SIG-M5 treated with dmso at 0.1 percent for 504 hours (cell line): ENCODE results near the gene HDAC7.
A peak's percentile ranks its signal among the peaks of the same experiment; 100 is the strongest.

Experiments
- DNase-seq: peaks from one replicate; lab custom pipeline; 2025; ENCODE audit not compliant: unreplicated experiment; lab: John Stamatoyannopoulos, UW

HDAC7 gene

DNA sequence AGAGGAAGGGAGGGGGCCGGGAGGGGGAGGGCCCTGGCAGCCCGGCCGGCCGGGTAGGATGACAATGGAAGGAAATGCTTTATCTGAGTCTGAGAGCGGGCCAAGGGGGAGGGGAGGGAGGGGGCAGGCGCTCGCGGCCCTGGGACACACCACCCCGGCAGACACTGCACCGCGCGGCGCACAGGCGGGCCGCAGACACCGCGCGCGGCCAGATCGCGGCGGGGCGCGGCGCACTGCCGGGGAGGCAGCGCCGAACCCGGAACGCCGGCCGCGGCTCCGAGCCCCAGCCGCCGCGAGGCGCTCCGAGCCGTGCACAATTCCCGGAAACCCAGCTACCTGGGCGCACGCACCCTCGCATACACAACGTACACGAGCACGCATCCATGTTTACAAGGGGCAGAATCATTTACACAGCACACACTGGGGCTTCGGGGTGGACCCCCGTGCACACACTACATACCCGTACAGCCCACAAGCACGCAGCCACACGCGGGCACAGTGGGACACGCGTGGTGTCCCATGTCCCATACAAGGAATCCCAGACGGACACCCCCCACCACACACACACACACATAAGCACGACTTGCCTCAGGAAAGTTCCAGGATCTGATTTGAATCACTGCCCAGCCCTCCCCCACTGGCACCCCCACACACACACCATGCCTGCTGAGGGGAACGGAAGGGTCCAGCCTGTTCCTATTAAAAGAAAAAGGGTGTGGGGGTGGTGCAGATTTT is at the start of gene HDAC7:
HDAC7 (minus strand) TSS at position 8 of the 735 bp plus-strand sequence. CDS start 118 bp downstream, outside the sequence.
- DNase-seq: peak; percentile 62

DNA sequence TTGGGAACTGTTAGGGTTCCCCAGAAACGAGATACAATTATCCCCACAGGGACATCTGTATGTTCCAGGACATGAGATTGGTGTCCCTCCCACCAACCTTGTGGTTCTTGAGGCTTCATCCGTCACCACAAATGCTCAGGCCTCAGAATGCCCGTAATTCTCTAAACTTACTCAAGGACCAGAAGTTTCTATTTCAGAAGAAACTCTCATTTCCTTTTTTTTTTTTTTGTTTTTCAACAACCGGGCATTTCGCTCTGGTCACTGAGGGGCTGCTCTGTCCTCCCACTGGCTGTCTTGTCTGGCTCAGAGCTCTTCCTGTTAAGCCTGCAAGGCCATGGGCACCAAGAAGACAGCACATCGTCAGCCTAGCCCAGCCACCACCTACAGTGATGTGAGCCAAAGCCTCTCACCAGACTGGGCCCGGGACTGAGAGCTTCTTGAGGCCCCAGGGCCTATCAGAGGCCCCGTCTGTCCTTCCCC is 48.9 kb upstream of the HDAC7 start:
- DNase-seq: peak; percentile 71

DNA sequence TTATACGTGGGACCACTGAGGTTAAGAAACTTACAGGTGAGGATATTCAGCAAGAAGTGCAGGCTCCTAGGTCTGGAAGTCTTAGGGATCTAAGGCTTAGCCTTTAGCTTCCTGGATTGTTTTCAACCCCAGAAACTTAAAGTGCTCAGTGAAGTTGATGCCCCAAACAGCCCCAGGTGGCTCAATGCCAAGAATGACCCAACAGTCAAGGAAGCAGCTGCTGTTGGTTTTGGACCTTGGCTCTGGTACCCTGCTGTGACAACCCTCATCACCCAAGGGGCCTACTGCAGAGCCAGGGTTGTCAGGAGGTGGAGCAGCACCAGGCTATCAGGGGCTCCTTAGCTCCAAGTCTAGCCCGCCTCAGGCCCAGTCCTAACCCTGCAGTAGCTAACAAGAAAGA is 48.3 kb upstream of the HDAC7 start:
- no peak for DNase-seq

DNA sequence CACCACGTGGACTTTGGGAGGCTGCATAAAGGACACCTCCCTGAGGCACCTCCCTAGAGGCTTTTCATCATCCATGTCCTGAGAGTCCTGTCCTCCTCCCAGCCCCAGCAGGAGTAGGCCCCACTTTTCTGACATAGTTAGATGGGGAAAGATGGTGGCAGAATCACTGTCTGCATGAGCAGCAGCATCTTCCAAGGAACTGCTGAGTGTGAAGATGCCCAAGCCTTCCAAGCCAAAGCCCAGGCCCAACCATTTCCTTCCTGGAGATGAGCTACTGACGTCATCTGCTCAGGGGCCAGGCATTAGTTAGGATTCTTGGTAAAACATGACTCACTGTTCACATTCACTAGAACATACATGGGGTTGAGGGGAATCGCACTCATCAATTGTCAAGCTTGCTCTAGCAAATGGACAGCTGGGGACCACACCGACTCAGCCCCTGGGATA is 47.8 kb upstream of the HDAC7 start:
- DNase-seq: no peak

DNA sequence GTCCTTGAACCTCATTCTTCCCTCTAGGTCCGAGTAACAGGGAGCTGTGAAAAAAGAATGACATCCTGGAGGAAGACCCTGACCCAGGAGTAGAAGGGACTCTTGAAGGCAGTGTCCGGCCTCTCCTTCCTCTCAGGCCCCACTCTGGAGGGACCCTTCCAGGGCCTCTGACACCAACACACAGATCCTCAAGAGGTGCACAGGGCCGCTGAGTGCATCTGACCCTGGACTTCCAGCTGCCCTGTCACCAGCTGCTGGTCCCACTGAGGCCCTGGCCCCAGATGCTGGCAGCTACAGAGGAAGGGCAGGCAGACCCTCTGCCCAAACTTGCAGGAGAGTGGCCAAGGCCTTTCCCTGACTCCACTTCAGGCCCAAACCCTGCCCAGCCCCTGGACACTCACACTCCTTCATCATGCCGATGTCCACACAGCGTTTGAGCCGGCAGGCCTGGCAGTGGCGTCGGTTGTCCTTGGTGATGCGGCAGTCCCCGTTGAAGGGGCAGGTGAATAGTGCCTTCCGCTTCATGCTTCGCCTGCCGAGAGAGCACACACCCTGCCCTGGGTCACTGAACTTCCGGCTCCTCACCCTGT is 45.0 kb upstream of the HDAC7 start:
- no peak for DNase-seq

DNA sequence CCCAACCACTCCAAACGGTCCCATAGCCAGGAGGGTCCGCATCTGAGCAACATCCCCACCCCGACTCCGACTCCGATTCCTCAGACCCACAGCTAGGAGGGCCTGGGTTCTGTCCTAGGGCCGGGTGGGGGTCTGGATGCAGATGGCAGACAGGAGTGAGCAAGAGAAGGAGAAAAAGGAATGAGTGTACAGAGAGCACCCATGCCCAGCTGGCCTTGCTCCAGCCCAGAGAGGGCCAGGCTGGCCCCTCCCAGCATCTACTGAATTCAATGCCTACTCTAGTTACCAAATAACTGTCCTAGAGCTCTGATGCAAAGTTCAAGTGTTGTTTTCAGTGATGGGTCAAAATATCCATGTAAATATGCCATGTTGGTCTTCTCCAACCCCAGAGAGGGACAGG is 44.3 kb upstream of the HDAC7 start:
- no peak for DNase-seq

DNA sequence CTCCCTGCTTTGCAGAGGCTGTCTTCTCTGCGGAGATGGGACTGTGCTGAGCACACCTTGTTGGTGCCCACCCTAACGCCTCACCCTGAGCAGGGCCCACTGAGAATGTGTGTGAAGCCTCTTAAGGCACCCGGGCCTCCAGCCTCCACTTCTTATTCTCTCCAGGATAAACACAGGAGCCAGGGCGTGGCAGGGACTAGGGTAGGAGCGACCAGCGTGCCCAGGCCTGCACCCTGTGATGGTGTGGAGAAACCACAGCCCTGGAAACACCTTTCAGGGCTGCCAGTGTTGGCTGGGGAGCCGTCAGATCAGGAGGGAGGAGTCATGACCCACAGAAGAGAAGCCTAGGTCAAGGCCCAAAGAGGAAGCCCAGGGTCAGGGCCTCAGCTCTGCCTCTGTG is 43.8 kb upstream of the HDAC7 start:
- no peak for DNase-seq

DNA sequence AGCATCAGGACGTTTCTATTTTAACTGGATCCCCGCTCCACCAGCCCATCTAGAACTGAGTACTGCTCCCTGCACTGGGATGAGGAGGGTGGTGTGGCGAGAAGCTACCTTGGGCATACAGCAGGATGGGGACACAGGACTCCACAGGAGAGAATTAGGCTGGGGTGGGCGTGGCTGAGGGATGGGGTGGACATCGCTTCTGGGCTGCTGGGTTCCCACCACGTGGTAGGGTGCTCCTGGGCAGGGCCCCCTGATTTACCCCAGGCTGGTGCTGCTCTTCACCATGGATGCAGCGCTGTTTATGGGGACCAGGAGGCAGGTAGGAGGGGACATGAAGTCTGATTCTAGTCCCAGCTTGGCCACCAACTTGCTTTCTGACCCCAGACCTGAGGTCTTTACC is 43.2 kb upstream of the HDAC7 start:
- no peak for DNase-seq

DNA sequence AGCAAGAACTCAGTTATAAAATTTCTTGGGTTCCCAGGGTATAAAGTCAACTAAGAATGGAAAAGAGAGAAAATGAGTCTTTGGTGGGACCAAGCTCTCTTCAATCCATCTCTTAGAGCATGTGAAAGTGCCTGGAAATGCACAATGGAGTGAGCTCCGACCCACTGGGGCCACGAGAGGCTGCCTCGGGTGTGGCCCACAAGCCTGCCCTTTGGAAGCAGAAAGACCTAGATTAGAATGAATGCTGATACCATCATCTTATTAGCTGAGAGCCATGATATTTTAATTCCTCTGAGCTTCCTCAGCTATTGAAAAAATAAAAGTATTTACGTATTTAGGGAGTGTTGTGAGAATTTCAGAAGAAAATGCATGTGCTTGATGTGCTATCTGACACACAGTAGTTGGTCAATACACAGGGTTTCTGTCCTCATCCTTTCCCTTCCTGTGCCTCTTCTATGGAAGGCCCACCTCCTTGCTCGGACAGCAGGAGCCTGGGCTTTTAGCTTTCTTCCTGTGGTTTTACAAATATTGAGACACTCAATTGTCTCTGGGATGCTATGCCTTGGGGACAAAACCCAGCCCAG is 42.6 kb upstream of the HDAC7 start:
- DNase-seq: no peak

DNA sequence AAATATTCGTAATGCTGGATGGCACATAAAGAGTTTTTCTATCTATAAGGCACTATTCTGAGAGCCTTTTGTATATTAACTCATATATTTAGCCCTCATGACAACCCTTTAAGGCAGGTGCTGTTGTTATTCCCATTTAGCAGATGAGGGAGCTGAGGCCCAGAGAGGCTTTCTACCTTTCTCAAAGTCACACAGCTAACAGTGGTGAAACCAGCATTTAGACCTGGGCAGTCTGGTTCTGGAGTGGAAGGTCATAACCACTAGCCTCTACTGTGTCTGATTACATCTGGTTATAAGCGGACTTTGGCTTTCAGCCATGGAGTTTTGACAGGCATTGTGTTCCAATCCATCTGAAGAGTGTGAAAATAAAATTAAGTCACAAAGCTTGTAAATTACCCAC is 41.2 kb upstream of the HDAC7 start:
- DNase-seq: no peak

DNA sequence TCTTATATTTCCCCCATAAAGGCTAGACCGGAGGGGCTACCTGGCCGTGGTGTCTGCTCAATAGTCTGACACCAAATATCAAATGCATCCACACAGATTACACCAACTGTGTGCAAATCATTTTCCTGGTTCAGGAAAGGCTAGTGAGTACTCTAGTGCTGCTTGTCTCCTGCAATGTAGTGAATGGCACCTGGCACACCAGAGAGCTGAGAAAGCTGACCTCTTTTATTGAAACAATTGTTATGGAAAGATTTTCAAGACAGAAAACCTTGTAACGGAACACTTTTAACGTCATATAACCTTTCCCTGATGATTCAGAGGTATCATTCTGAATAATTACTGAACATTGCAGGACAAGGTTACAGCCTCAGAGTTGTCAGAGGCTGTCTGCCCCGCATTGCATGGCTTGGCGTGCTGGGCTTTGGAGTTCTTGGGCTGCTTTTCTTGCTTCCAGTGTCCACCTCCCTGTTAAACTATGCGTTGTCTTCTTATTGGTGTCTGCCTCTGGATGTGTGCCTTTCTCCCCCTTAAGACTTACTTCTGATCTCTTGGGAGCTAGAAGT is 40.7 kb upstream of the HDAC7 start:
- no peak for DNase-seq

DNA sequence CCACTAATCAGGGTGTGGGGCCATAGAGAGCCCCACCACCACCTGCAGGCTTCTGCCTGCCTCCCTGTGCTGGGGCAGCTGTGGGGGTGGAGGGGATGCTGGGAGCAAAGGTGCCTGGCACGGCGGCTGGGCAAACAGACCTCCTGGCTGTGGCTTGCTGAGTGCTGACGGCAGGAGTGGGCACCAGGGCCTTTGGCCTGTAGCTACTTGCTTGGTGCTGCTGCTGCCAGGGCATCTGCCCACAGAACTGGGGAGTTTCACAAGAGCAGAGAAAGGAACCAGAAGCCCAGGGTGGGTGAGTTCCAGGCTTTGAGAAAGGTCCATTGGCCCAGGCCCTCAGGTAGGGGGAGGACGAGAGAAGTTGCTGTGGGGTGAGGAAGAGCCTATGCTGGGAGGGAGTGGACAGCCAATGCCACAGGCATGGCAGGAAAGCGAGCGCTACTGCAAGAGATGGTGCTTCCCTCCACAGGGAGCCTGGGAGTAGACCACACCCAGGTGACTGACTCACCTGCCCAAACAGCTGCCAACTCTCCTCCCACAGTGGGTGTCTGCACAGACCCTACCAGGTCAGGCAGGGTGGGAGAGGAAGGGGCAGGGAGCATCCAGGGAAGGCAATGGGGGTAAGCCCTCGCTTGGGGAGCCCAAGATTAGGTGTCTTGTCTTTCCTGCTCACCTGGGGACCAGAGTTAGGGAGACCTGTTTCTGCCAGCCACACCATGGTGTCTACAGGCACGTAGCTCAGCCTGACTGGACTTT is 39.0 kb upstream of the HDAC7 start:
- no peak for DNase-seq

DNA sequence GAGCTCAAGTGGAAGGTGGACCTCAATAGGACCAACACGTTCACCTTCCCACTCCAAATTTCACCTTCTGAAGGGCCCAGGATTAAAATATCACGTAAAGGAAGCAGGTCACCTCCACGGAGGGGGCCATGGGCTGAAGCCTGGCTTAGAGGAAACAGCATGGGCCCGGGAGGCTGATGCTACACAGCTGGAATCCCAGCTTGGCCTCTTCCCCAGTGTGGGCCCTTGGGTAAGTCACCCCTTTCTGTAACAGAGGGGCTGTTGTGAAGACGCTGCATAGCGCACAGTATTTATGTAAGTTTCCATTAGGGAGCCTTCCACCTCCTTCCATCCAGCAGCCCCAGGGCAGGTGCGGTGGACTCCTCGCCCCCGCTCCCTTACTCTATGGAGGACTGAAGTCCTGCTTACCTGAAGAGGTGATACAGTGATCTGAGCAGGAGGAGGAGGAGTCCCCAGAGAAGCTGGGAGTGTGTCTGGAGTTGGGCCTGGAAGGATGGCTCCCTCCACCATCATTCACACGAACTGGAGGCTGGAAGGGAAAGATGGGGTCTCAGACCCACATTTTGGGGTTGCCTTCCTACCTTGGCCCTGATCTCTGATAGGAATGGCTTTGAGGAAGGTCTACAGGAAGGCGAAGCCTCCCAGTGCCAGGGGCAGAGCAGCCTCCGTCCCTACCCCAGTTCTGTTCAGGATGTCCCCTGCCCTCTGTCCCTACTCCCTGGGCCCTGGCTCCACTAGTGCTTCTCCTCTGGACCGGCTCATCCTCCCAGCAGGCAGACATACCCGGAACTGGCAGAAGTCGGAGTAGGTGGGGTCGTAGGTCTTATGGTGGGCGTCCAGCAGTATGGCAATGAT is 37.2 kb upstream of the HDAC7 start:
- no peak for DNase-seq

DNA sequence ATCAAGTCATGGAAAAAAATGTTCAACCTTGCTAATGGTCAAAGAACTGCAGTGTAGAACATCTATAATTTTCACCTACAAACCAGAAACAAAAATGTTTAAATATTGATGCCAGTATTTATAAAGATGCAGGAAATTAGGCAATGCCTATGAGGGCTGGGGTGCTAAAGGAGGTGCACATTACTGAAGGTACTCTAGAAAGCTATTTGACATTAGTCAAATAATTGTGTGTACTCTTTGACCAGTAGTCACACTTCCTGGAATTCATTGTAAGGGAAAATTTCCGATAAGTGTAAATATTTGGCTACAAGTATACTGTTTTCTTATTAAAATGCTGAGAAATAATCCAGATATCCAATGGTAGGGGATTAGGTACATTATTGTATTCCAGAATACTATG is 36.4 kb upstream of the HDAC7 start:
- DNase-seq: no peak

DNA sequence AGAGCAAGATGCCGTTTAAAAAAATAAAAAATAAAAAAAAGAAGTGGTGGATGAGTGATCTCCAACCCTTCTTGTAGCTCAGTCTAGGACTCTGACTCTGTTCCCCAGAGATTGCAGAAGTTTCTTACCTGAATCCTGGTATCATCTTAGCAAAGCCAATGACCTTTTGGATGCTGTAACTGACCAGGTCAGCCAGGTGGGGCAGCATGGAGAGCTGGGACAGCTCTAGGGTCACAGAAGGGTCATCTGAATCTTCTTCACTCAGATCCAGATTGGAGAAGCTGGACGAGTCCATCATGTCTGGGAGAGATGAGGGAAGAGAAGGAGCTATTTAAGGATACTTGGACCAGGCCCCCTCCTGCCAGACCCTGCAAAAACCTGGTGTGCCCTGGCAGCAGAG is 35.8 kb upstream of the HDAC7 start:
- DNase-seq: no peak

DNA sequence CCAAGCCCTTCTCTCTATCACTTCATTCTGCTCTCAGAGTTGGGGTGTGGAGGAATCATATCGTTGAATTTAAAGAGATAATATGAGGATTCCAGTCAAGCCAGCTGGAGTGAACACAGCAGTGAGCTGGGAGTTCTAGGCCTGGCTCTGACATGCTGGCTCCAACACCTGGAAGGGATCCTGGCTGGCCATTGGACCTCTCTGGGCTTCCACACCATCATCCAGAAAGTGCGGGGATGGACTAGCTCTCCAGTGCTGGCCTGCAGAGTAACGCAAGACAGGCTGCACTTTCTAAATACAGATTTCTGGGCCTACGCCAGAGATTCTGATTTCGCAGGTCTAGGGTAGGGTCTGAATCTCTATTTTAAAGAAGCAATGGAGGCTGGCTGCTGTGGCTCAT is 34.8 kb upstream of the HDAC7 start:
- DNase-seq: no peak

DNA sequence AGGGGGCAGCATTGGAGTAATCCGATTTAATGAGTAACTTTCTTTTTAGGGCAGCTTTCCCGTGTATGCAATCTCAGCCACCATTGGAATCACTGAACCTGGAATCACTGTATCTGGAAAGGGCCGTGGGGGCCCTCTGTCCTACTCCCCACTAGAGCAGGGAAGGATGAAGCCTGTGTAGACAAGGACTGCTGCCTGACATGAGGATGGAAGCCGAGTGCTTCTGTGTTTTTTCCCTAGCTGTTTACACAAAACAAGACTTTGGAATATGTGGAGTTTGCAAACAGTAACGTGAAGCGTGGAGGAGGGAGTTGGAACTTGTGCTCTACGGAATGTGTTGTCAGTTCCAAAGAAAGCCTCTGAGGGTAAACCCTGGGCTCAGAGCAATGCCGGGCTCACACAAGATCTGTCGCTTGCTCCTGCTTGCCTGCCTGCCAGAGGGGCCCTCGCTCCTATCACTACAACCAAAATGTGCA is 32.4 kb upstream of the HDAC7 start:
- no peak for DNase-seq

DNA sequence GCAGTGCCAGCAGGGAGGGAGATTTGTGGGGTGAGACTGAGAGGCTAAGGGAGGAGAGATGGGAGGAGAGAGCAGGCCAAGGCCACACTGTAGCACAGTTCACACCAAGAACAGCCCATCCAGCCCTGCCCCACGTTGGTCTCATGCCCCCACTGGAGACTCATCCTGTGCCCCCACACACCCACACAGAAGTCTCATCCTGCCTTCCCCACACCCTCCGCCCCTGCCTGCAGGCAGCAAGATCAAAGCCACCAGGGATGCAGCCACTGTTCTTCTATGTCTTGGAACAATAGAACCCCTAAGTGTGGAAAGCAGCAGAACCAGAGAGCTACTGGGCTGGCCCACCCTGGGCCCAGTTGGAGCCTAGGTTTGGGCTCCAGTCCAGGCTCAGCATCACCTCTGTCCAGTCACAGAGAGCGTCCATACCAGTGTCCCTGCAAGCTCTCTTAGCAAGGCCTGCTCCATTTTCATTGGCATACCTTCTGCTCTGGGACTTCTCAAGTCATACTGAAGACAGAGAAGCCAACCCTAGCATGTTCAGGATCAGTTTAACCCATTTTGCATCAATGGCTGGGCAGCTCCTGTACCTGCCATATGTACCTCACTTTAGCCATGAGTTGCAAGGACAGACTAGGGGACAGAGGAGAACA is 31.7 kb upstream of the HDAC7 start:
- no peak for DNase-seq

DNA sequence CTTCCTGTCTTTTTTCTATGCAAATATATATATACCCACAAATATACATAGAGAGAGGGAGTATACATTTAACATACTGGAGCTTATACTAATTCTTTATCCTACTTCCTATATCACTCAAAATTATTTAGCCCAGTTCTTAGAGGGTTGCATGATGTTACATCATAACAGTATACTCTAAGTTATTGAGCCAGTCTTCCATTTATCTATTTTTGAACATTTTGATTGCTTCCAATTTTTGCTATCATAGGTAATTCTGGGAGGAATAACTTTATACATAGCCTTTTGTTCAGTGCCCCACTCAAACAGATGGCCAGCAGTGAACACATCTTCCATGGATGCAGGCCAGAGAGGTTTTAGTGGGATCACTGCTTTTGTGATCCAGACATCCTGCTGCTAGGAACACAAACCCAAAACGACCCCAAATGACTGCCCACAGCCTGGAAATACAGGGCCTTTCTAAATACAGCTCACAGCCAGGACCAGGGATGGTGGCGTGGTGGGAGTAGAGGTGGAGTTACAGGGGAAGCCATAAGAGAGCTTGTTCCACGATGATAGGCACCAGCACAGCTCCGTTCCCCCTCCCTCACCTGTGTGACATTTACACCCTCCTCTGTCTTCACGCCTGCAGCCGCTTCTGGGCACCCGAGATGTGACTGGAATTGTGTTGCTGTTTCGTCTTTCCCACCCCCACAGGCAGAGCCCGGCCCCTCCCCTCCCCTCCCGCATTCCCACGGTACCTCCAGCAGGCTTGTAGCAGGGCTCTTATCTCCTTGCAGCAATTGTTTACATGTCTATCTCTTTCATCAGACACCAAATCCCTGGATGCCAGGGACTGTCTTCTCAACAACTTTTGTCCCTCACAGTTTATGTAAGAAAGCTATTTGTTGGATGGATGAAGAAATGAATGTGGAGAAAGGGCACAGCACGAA is 30.7 kb upstream of the HDAC7 start:
- no peak for DNase-seq
